CD4-positive, alpha-beta memory T cell (primary cell): Measurements from ENCODE around the gene ZC3H18. TPM values are rescaled to one million over a fixed set of nuclear protein-coding genes. Genes with fewer than 3 reads are reported as not detected.

Experiments
- CTCF ChIA-PET: fragments of 350-600 bp; sonication (Branson Sonifier 250); formaldehyde crosslinking; loops from one replicate; lab custom pipeline; 2021; ENCODE audit warnings: inconsistent platforms; ENCODE audit not compliant: partially characterized antibody; lab: Charles Lee
- POLR2A ChIA-PET: fragments of 350-600 bp; sonication (Branson Sonifier 250); formaldehyde crosslinking; loops from one replicate; lab custom pipeline; 2021; ENCODE audit not compliant: partially characterized antibody; lab: Charles Lee
- DNase-seq, 5 donors: peaks; one replicate each; pipeline versions ENCODE4 v3.0.0 to v3.0.0-alpha.2; 2020 to 2022; ENCODE audit warnings: mixed read lengths in 1 of 5
- H3K27ac ChIP-seq: one replicate; pipeline ENCODE4 v1.7.0; 2013; ENCODE audit warnings: low read depth, low read length
- H3K27me3 ChIP-seq: 2 replicates; pipeline ENCODE4 v1.7.0; 2013; ENCODE audit warnings: mild to moderate bottlenecking, low read length, moderate library complexity; ENCODE audit not compliant: insufficient read depth
- H3K36me3 ChIP-seq: 2 replicates; pipeline ENCODE4 v1.7.0; 2013; ENCODE audit warnings: mild to moderate bottlenecking, low read length, moderate library complexity; ENCODE audit not compliant: insufficient read depth
- H3K4me1 ChIP-seq: 2 replicates; pipeline ENCODE4 v1.7.0; 2013; ENCODE audit warnings: mild to moderate bottlenecking, low read length, moderate library complexity; ENCODE audit not compliant: insufficient read depth
- H3K4me3 ChIP-seq, 2 donors: one replicate each; pipeline ENCODE4 v1.7.0; 2013; ENCODE audit warnings: low read length in 2 of 2, mild to moderate bottlenecking in 1 of 2
- H3K9me3 ChIP-seq, 2 donors: one replicate each; pipeline ENCODE4 v1.7.0; 2013; ENCODE audit warnings: low read length in 2 of 2, control low read depth in 1 of 2; ENCODE audit not compliant: control insufficient read depth in 1 of 2
- H3K27ac Mint-ChIP-seq, 7 donors: one replicate each; pipeline ENCODE4 v1.8.0; 2020 to 2021; ENCODE audit warnings: mixed read lengths in 7 of 7, mild to moderate bottlenecking in 6 of 7, inconsistent platforms in 3 of 7, moderate library complexity in 3 of 7
- H3K27me3 Mint-ChIP-seq, 2 donors: one replicate each; pipeline ENCODE4 v1.8.0; 2020 to 2021; ENCODE audit warnings: mixed read lengths in 2 of 2
- H3K36me3 Mint-ChIP-seq, 2 donors: one replicate each; pipeline ENCODE4 v1.8.0; 2020 to 2021; ENCODE audit warnings: mixed read lengths in 2 of 2, inconsistent platforms in 1 of 2, mild to moderate bottlenecking in 1 of 2
- H3K4me1 Mint-ChIP-seq, 4 donors: one replicate each; pipeline ENCODE4 v1.8.0; 2020 to 2021; ENCODE audit warnings: mixed read lengths in 4 of 4, mild to moderate bottlenecking in 1 of 4
- H3K4me3 Mint-ChIP-seq, 8 donors: one replicate each; pipeline ENCODE4 v1.8.0; 2020 to 2021; ENCODE audit warnings: mixed read lengths in 8 of 8, mild to moderate bottlenecking in 7 of 8, moderate library complexity in 6 of 8, inconsistent platforms in 3 of 8
- H3K9me3 Mint-ChIP-seq, 8 donors: one replicate each; pipeline ENCODE4 v1.8.0; 2020 to 2021; ENCODE audit warnings: mixed read lengths in 8 of 8, mild to moderate bottlenecking in 5 of 8, inconsistent platforms in 3 of 8, moderate library complexity in 1 of 8
- intact Hi-C: fragments of 100-400 bp; cut with micrococcal nuclease; formaldehyde crosslinking; loops from one replicate; pipeline ENCODE4 v1.15.1; 2023
- polyA plus RNA-seq, 2 donors: library from polyadenylated mRNA; unstranded; fragments of 300-500 nt; fragmentation: Illumina TruSeq; gene quantifications; one replicate each; pipeline ENCODE4 v1.2.3, GENCODE V29; 2021
- total RNA-seq, 2 experiments: library from RNA; stranded (reverse); gene quantifications; one replicate each; pipeline ENCODE4 v1.2.3, GENCODE V29; 2021

Gene ZC3H18
- total and polyA plus RNA-seq, 4 experiments from 2014 or later: 3.0 to 91.5 (median 54.0) TPM

- no peak for DNase-seq
- no peaks in the 10 kb centered on the region for H3K9me3 Mint-ChIP-seq
- ChIA-PET POLR2A (interaction anchor here (1.7 to 8.0 kb wide), 4 partner anchors 10 to 60 kb away, joined by 4 to 91 read pairs (median 14); partner anchors contain the start of genes CTU2, MVD and RNF166), CTCF (interaction anchor here (0.8 to 2.2 kb wide), 7 partner anchors 9 to 81 kb away, joined by 3 to 10 read pairs (median 3); no protein-coding TSS in a partner anchor)
- Histone ChIP-seq H3K27me3 (no peaks in the 10 kb centered on the region), H3K4me1 (peaks cover 45% of the 10 kb centered on the region), H3K9me3 (no peaks in the 10 kb centered on the region), H3K27ac (peak overlapping the region; percentile 58), H3K4me3 (no peak overlapping the region), H3K36me3 (peaks cover 37% of the 10 kb centered on the region)
- H3K27ac Mint-ChIP-seq: peak overlapping the region in 6 of 7 donors; percentile 91 to 98 (median 94)
- peaks cover 23 to 49% (median 37%) of the 10 kb centered on the region in 4 donors for H3K4me1 Mint-ChIP-seq
- no peaks in the 10 kb centered on the region for H3K27me3 Mint-ChIP-seq
- intact Hi-C loops: loop anchor here (1.0 kb wide), 1 partner anchor 21 kb away; no protein-coding TSS in a partner anchor
- H3K36me3 Mint-ChIP-seq: peaks cover 3 to 22% of the 10 kb centered on the region in 2 donors
- peak overlapping the region in 7 of 8 donors; percentile 35 to 90 (median 74) for H3K4me3 Mint-ChIP-seq
Observed at GRCh38 chr16:88680554-88681083, 110.4 kb downstream of the ZC3H18 start.

GRCh38 chr16:88681084-88681680 is 111.0 kb downstream of the ZC3H18 start:
- no peaks in the 10 kb centered on the region for H3K9me3 Mint-ChIP-seq
- H3K27me3 Mint-ChIP-seq: no peaks in the 10 kb centered on the region
- peak overlapping the region; percentile 74 to 90 (median 80) for H3K4me3 Mint-ChIP-seq
- H3K27ac Mint-ChIP-seq: peak overlapping the region; percentile 88 to 98 (median 93)
- Histone ChIP-seq H3K9me3 (no peaks in the 10 kb centered on the region), H3K4me3 (no peak overlapping the region), H3K36me3 (peaks cover 37% of the 10 kb centered on the region), H3K4me1 (peaks cover 46% of the 10 kb centered on the region), H3K27me3 (no peaks in the 10 kb centered on the region), H3K27ac (peak overlapping the region; percentile 58)
- H3K4me1 Mint-ChIP-seq: peaks cover 23 to 49% (median 37%) of the 10 kb centered on the region in 4 donors
- CTCF ChIA-PET: interaction anchor here (0.8 to 2.2 kb wide), 6 partner anchors 8 to 23 kb away, joined by 3 to 10 read pairs (median 4); no protein-coding TSS in a partner anchor
- DNase-seq: peak; percentile 43 to 74 (median 55)
- H3K36me3 Mint-ChIP-seq: peaks cover 3 to 22% of the 10 kb centered on the region in 2 donors
- intact Hi-C loops: loop anchor here (1.0 kb wide), 1 partner anchor 20 kb away; no protein-coding TSS in a partner anchor
- POLR2A ChIA-PET: interaction anchor here (0.7 to 8.0 kb wide), 10 partner anchors 10 to 176 kb away, joined by 3 to 91 read pairs (median 6); partner anchors contain the start of genes CTU2, CYBA, GALNS and MVD

Other genes with a start within 250 kb of the ZC3H18 start
- under 1 TPM; 0.61 to 0.64 TPM for gene ZNF469, start 187.4 kb upstream of the ZC3H18 start, total RNA-seq
- under 1 TPM in 1 of 2 donors, not detected in 1; 0.01 TPM for gene ZNF469, start 187.4 kb upstream of the ZC3H18 start, polyA plus RNA-seq
- 10 to 100 TPM; 19.0 to 20.5 TPM for gene ZFPM1, start 117.1 kb upstream of the ZC3H18 start, total RNA-seq
- gene ZFPM1, start 117.1 kb upstream of the ZC3H18 start, polyA plus RNA-seq: under 1 TPM; 0.07 to 0.48 TPM
- under 1 TPM in 1 of 2 experiments, not detected in 1; 0.44 TPM for gene IL17C, start 68.2 kb downstream of the ZC3H18 start, total RNA-seq
- not detected for gene IL17C, start 68.2 kb downstream of the ZC3H18 start, polyA plus RNA-seq
- gene CYBA, start 80.7 kb downstream of the ZC3H18 start, total RNA-seq: 100 to 1,000 TPM; 383 to 386 TPM
- gene CYBA, start 80.7 kb downstream of the ZC3H18 start, polyA plus RNA-seq: 1,000 to 10,000 TPM in 1 of 2 donors, 100 to 1,000 TPM in 1; 689 to 1,286 TPM
- gene MVD, start 92.7 kb downstream of the ZC3H18 start, total RNA-seq: 10 to 100 TPM; 49.2 to 57.0 TPM
- 10 to 100 TPM; 15.6 to 22.7 TPM for gene MVD, start 92.7 kb downstream of the ZC3H18 start, polyA plus RNA-seq
- gene SNAI3, start 116.1 kb downstream of the ZC3H18 start, total RNA-seq: 10 to 100 TPM; 14.0 to 15.7 TPM
- gene SNAI3, start 116.1 kb downstream of the ZC3H18 start, polyA plus RNA-seq: 10 to 100 TPM; 11.6 to 22.9 TPM
- 100 to 1,000 TPM; 129 to 137 TPM for gene RNF166, start 136.0 kb downstream of the ZC3H18 start, total RNA-seq
- gene RNF166, start 136.0 kb downstream of the ZC3H18 start, polyA plus RNA-seq: 10 to 100 TPM; 90.5 to 92.9 TPM
- gene CTU2, start 136.1 kb downstream of the ZC3H18 start, total RNA-seq: 10 to 100 TPM; 20.4 to 21.1 TPM
- gene CTU2, start 136.1 kb downstream of the ZC3H18 start, polyA plus RNA-seq: 10 to 100 TPM; 11.5 to 13.6 TPM
- 100 to 1,000 TPM; 274 to 302 TPM for gene PIEZO1, start 214.8 kb downstream of the ZC3H18 start, total RNA-seq
- 10 to 100 TPM; 12.0 to 67.5 TPM for gene PIEZO1, start 214.8 kb downstream of the ZC3H18 start, polyA plus RNA-seq
- under 1 TPM; 0.17 TPM for gene CDT1, start 233.4 kb downstream of the ZC3H18 start, total RNA-seq
- gene CDT1, start 233.4 kb downstream of the ZC3H18 start, polyA plus RNA-seq: under 1 TPM; 0.19 to 0.26 TPM
- 100 to 1,000 TPM; 171 to 175 TPM for gene APRT, start 241.5 kb downstream of the ZC3H18 start, total RNA-seq
- 100 to 1,000 TPM; 569 to 624 TPM for gene APRT, start 241.5 kb downstream of the ZC3H18 start, polyA plus RNA-seq